K562 (cell line): Measurements from ENCODE around the gene SIRT5. TPM values are rescaled to one million over a fixed set of nuclear protein-coding genes. Genes with fewer than 3 reads are reported as not detected.
A peak's percentile ranks its signal among the peaks of the same experiment; 100 is the strongest.

ENCODE experiments used
- ATAC-seq: fragments of 200-7000 bp; cut with Tn5 transposase; 3 replicates; pipeline ENCODE4 v1.9.1; 2020; ENCODE audit warnings: moderate library complexity
- BruUV-seq: library from RNA; stranded (reverse); fragments of 400-500 nt; replicated peaks from 2 replicates; lab custom pipeline; 2021; lab: Mats Ljungman, UMichigan
- CTCF ChIA-PET: fragments of 300-600 bp; formaldehyde crosslinking; extraction: SDS; loops from one replicate; lab custom pipeline; 2021; ENCODE audit warnings: low intra/inter-chr PET ratio; lab: Yijun Ruan, JAX
- POLR2A ChIA-PET: fragments of 300-600, 350-650 bp; sonication (Branson Sonifier 250); formaldehyde crosslinking; extraction: SDS; loops from one replicate; lab custom pipeline; 2021; ENCODE audit warnings: antibody characterized with exemption, inconsistent platforms; lab: Yijun Ruan, JAX
- DNase-seq, 4 experiments: peaks; one replicate each; pipeline versions ENCODE4 v3.0.0 to v3.0.0-alpha.2; 2011 to 2018; ENCODE audit warnings: low spot score in 3 of 4, mixed read lengths in 3 of 4; ENCODE audit errors: extremely low read depth in 1 of 4
- FAIRE-seq: peaks from 2 replicates; lab custom pipeline; 2011; peaks lifted over from hg19 to GRCh38; lab: Jason Lieb, UNC
- H2AFZ ChIP-seq: 2 replicates; pipeline ENCODE4 v1.6.0; 2011; ENCODE audit warnings: low read depth, low read length, control low read depth, inconsistent platforms
- H3K27ac ChIP-seq: fragments of 200-600 bp; 3 replicates; pipeline ENCODE4 v1.8.0; 2011; ENCODE audit warnings: low read depth, mild to moderate bottlenecking, control low read depth, inconsistent platforms, low read length, moderate library complexity, mixed read lengths; ENCODE audit errors: extremely low read depth
- H3K27me3 ChIP-seq, 2 experiments: fragments of 300-600 bp in 1 of 2; 2 replicates in 1 of 2; 3 replicates in 1 of 2; pipeline versions ENCODE4 v1.6.0 to v1.8.0; 2011; ENCODE audit warnings: inconsistent platforms in 2 of 2, low read length in 2 of 2, mild to moderate bottlenecking in 1 of 2, mixed read lengths in 1 of 2, moderate library complexity in 1 of 2; ENCODE audit not compliant: control insufficient read depth in 2 of 2, insufficient read depth in 2 of 2
- H3K36me3 ChIP-seq: fragments of 300-600 bp; 3 replicates; pipeline ENCODE4 v1.8.0; 2011; ENCODE audit warnings: mild to moderate bottlenecking, low read length, inconsistent platforms; ENCODE audit not compliant: control insufficient read depth, insufficient read depth
- H3K4me1 ChIP-seq, 2 experiments: fragments of 200-600 bp in 1 of 2; replicated peaks in 1 of 2; 2 replicates in 1 of 2; 3 replicates in 1 of 2; pipeline versions ENCODE4 v1.5.1 to v1.8.0; 2011; ENCODE audit warnings: inconsistent platforms in 2 of 2, low read length in 2 of 2, mild to moderate bottlenecking in 1 of 2, mixed read lengths in 1 of 2, moderate library complexity in 1 of 2; ENCODE audit not compliant: control insufficient read depth in 2 of 2, insufficient read depth in 2 of 2
- H3K4me2 ChIP-seq: 2 replicates; pipeline ENCODE4 v1.6.1; 2011; ENCODE audit warnings: low read length, control low read depth, inconsistent platforms, mixed read lengths; ENCODE audit not compliant: insufficient read depth
- H3K4me3 ChIP-seq: fragments of 200-600 bp; sonication (generic), shearing (Covaris generic); 2 replicates; pipeline ENCODE4 v1.5.1; 2016; ENCODE audit warnings: control low read depth, inconsistent platforms
- H3K79me2 ChIP-seq: fragments of 200-600 bp; 3 replicates; pipeline ENCODE4 v1.8.0; 2011; ENCODE audit warnings: low read length, inconsistent platforms; ENCODE audit not compliant: control insufficient read depth, insufficient read depth
- H3K9ac ChIP-seq, 2 experiments: 2 replicates each; pipeline versions ENCODE4 v1.6.0 to v1.6.1; 2011; ENCODE audit warnings: low read depth in 2 of 2, low read length in 2 of 2, control low read depth in 1 of 2, inconsistent platforms in 1 of 2, mild to moderate bottlenecking in 1 of 2, mixed read lengths in 1 of 2; ENCODE audit not compliant: insufficient read depth in 1 of 2
- H3K9me1 ChIP-seq: one replicate; pipeline ENCODE4 v1.6.0; 2011; ENCODE audit warnings: inconsistent platforms, mild to moderate bottlenecking, low read length, moderate library complexity; ENCODE audit not compliant: control insufficient read depth, insufficient read depth
- H3K9me3 ChIP-seq: replicated peaks from 2 replicates; pipeline ENCODE4 v1.5.1; 2011; ENCODE audit warnings: low read depth, low read length, inconsistent platforms; ENCODE audit not compliant: control insufficient read depth, insufficient read depth
- H4K20me1 ChIP-seq: replicated peaks from 2 replicates; pipeline ENCODE4 v1.6.1; 2011; ENCODE audit warnings: low read length, inconsistent platforms, mixed read lengths; ENCODE audit not compliant: control insufficient read depth, insufficient read depth
- CREB3 ChIP-seq: fragments of 450-650 bp; conservative IDR thresholded peaks from 2 replicates; pipeline ENCODE4 v1.6.1; 2016; ENCODE audit warnings: missing genetic modification characterization, low read depth, mild to moderate bottlenecking, missing compliant biosample characterization, moderate library complexity
- CREBBP ChIP-seq: IDR thresholded peaks from one replicate; pipeline ENCODE4 v1.6.1; 2012; ENCODE audit warnings: low read depth, mild to moderate bottlenecking, control low read depth, inconsistent platforms, low read length
- NR1H2 ChIP-seq: sonication (generic); formaldehyde crosslinking; IDR thresholded peaks from 2 replicates; pipeline ENCODE4 v1.4.0; 2020; ENCODE audit warnings: mild to moderate bottlenecking, missing genetic modification reagents
- ZNF12 ChIP-seq: sonication (generic); formaldehyde crosslinking; IDR thresholded peaks from 2 replicates; pipeline ENCODE4 v1.4.0; 2020; ENCODE audit warnings: mild to moderate bottlenecking, missing genetic modification reagents
- WGBS: fragments of 100-300 bp; shearing (Covaris generic); methylation state at CpG from one replicate; pipeline ENCODE4 v1.1.6; 2016; ENCODE audit warnings: low coverage, mixed read lengths; ENCODE audit not compliant: insufficient coverage; ENCODE audit errors: missing lambda C conversion rate; 5-methylcytosine and 5-hydroxymethylcytosine counted together
- in situ Hi-C: fragments of 300-500 bp; cut with MboI; formaldehyde crosslinking; loops from 4 replicates; pipeline ENCODE4 v1.15.0; 2018; ENCODE audit warnings: inconsistent platforms, mixed read lengths
- intact Hi-C: fragments of 100-400 bp; cut with micrococcal nuclease; formaldehyde crosslinking; loops from 2 replicates; pipeline ENCODE4 v1.14.2; 2022
- polyA plus RNA-seq, 8 experiments: library from polyadenylated mRNA; depleted of rRNA in 4 of 8; stranded (reverse) in 5 of 8; unstranded in 3 of 8; fragments of >200 nt; fragmentation: Nextera tagmentation in 2 of 8; fragmentation: Illumina TruSeq in 1 of 8; extraction: Ambion mirVana in 2 of 8; extraction: Trizol in 1 of 8; gene quantifications; 2 replicates each; pipeline versions ENCODE4 v1.2.1 to v1.2.3, GENCODE V29; 2011 to 2014; ENCODE audit warnings: inconsistent platforms in 1 of 8, missing spikeins in 1 of 8
- total RNA-seq, 7 experiments: library from RNA; depleted of rRNA in 6 of 7; stranded (reverse); fragments of >200 nt in 6 of 7; fragmentation: Illumina TruSeq in 2 of 7; extraction: Trizol in 2 of 7; gene quantifications; 2 replicates each; pipeline versions ENCODE4 v1.2.1 to v1.2.3, GENCODE V29; 2011 to 2021; ENCODE audit warnings: low replicate concordance in 1 of 7
- TF ChIP-seq, protein P1 (sequence below): sonication (generic); IDR thresholded peaks from 2 replicates; pipeline ENCODE4 v1.6.1; 2016

SIRT5 gene
- total and polyA plus RNA-seq, 9 of the 15 experiments (the other 6 are each of a cell fraction or from before 2014, with no cell fraction given), result 2.1 to 15.7 (median 11.4) TPM

DNA sequence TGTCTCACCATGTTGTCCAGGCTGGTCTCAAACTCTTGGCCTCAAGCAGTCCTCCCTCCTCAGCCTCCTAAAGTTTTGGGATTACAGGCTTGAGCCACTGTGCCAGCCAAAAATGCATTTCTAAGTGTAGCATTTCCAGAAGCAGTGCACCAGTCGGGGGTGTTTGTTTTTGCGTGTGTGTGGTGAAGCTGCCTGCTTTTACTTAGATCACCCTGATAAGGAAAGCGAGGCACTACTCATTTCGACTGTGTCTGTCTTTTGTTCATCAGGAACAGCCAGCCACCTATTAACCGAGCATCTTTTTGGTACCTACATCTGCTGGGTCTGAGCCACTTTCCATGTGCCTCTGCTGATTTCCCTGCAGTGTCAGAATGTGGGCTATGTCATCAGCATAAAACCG is 18.7 kb downstream of the SIRT5 start:
- H4K20me1 ChIP-seq, result no peaks in the 10 kb centered on the region
- no peak overlapping the region for H3K9ac ChIP-seq
- H3K9me1 ChIP-seq, result no peaks in the 10 kb centered on the region
- TF ChIP-seq ZNF12 (CRISPR knock-in tag) (peak; percentile 78; the same call in 1 of the 2 replicates), CREBBP (no peak), CREB3 (no peak), NR1H2 (no peak)
- TF ChIP-seq, protein P1, sequence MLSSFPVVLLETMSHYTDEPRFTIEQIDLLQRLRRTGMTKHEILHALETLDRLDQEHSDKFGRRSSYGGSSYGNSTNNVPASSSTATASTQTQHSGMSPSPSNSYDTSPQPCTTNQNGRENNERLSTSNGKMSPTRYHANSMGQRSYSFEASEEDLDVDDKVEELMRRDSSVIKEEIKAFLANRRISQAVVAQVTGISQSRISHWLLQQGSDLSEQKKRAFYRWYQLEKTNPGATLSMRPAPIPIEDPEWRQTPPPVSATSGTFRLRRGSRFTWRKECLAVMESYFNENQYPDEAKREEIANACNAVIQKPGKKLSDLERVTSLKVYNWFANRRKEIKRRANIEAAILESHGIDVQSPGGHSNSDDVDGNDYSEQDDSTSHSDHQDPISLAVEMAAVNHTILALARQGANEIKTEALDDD, result no peak
- no peak overlapping the region for H3K4me3 ChIP-seq
- peaks cover 0 to 5% of the 10 kb centered on the region in 2 experiments; a peak in 2 of 5 replicates for H3K4me1 ChIP-seq
- H3K36me3 ChIP-seq, result peaks cover 40% of the 10 kb centered on the region
- in situ Hi-C loops (no loop called here), intact Hi-C loops (no loop called here)
- no peak overlapping the region for H3K4me2 ChIP-seq
- no peaks in the 10 kb centered on the region for H3K79me2 ChIP-seq
- no peak overlapping the region for H2AFZ ChIP-seq
- FAIRE-seq (no peak), DNase-seq (no peak), ATAC-seq (no peak)
- 32% methylated on average over 6 of the region's 6 CpGs for WGBS
- no peaks in the 10 kb centered on the region for H3K27me3 ChIP-seq
- no peak overlapping the region for H3K27ac ChIP-seq
- ChIA-PET POLR2A (interaction anchor here (0.5 kb wide), 1 partner anchor 1480 kb away, joined by 3 read pairs; no protein-coding TSS in a partner anchor), CTCF (no interaction called here)
- no TSS peak for BruUV-seq
- H3K9me3 ChIP-seq, result no peaks in the 10 kb centered on the region
